Activated B cell treated with CpG ODN at 0.5 μM for 24 hours (primary cell): Measurements from ENCODE around the gene CASP10. TPM values are rescaled to one million over a fixed set of nuclear protein-coding genes. Genes with fewer than 3 reads are reported as not detected.

Experiments
- ATAC-seq: fragments of 200-7000 bp; cut with Tn5 transposase; one replicate; pipeline ENCODE4 v1.10.0; 2021; ENCODE audit warnings: low read depth, mild to moderate bottlenecking, moderate library complexity
- CTCF ChIA-PET: fragments of 350-600 bp; sonication (Branson Sonifier 250); formaldehyde crosslinking; loops from one replicate; lab custom pipeline; 2021; ENCODE audit warnings: antibody characterized with exemption; lab: Charles Lee
- POLR2A ChIA-PET: fragments of 350-600 bp; sonication (Branson Sonifier 250); formaldehyde crosslinking; loops from one replicate; lab custom pipeline; 2021; ENCODE audit warnings: antibody characterized with exemption; lab: Charles Lee
- DNase-seq: peaks from one replicate; pipeline ENCODE4 v3.0.0; 2022
- H3K27ac Mint-ChIP-seq: one replicate; pipeline ENCODE4 v1.8.0; 2020; ENCODE audit warnings: mixed read lengths
- H3K27me3 Mint-ChIP-seq: one replicate; pipeline ENCODE4 v1.8.0; 2021; ENCODE audit warnings: mixed read lengths
- H3K36me3 Mint-ChIP-seq: one replicate; pipeline ENCODE4 v1.8.0; 2021; ENCODE audit warnings: low read depth, mixed read lengths
- H3K4me1 Mint-ChIP-seq: one replicate; pipeline ENCODE4 v1.8.0; 2021; ENCODE audit warnings: mixed read lengths
- H3K4me3 Mint-ChIP-seq: one replicate; pipeline ENCODE4 v1.8.0; 2020; ENCODE audit warnings: mild to moderate bottlenecking, mixed read lengths
- H3K9me3 Mint-ChIP-seq: one replicate; pipeline ENCODE4 v1.8.0; 2020; ENCODE audit warnings: mixed read lengths
- intact Hi-C: fragments of 100-400 bp; cut with micrococcal nuclease; formaldehyde crosslinking; loops from one replicate; pipeline ENCODE4 v1.15.1; 2024
- total RNA-seq: library from RNA; stranded (reverse); gene quantifications from 2 replicates; pipeline ENCODE4 v1.2.3, GENCODE V29; 2022
- TF ChIP-seq, protein P1 (sequence below): fragments of 200-600 bp; IDR thresholded peaks from one replicate; pipeline ENCODE4 v1.8.0; 2022; ENCODE audit warnings: antibody characterized with exemption, mild to moderate bottlenecking

The CASP10 gene
- total RNA-seq, 1 donor from 2014 or later = 13.8 TPM

DNA sequence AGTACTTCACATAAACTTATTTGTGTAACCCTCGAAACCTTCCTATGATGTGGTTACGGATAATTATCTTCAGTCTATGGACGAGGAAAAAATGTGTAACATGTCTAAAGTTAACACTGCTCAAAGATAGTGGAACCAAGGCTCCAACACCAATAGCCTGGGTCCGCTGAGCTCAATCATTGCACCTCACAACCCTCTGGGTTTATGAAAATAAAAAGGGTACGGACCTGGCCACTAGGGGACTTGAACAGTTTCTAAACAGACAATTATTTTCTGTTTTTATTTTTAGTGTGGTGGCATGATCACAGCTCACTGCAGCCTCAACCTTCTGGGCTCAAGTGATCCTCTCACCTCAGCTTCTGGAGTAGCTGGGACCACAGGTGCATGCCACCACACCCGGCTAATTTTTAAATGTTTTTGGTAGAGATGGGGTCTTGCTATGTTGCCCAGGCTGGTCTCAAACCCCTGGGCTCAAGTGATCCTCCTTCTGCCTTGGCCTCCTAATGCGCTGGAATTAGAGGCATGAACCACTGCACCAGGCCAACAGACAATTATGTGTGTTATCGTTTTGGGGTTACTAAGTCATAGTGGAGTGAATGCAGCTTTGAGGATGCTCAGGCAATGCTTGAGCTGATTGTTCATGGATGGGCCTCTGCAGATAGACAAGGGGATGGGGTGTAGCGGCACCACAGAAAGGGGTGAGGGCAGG lies 87.5 kb downstream of the CASP10 start:
- H3K9me3 Mint-ChIP-seq = no peaks in the 10 kb centered on the region
- no peak for ATAC-seq
- H3K27me3 Mint-ChIP-seq = no peaks in the 10 kb centered on the region
- H3K36me3 Mint-ChIP-seq = peaks cover 87% of the 10 kb centered on the region
- intact Hi-C loops = no loop called here
- peaks cover 32% of the 10 kb centered on the region for H3K4me1 Mint-ChIP-seq
- no peak overlapping the region for H3K4me3 Mint-ChIP-seq
- peak overlapping the region; percentile 73 for H3K27ac Mint-ChIP-seq
- CTCF ChIA-PET = interaction anchor here (0.9 to 2.5 kb wide), 4 partner anchors 11 to 93 kb away, joined by 3 to 6 read pairs (median 4); no protein-coding TSS in a partner anchor
- TF ChIP-seq, protein P1, sequence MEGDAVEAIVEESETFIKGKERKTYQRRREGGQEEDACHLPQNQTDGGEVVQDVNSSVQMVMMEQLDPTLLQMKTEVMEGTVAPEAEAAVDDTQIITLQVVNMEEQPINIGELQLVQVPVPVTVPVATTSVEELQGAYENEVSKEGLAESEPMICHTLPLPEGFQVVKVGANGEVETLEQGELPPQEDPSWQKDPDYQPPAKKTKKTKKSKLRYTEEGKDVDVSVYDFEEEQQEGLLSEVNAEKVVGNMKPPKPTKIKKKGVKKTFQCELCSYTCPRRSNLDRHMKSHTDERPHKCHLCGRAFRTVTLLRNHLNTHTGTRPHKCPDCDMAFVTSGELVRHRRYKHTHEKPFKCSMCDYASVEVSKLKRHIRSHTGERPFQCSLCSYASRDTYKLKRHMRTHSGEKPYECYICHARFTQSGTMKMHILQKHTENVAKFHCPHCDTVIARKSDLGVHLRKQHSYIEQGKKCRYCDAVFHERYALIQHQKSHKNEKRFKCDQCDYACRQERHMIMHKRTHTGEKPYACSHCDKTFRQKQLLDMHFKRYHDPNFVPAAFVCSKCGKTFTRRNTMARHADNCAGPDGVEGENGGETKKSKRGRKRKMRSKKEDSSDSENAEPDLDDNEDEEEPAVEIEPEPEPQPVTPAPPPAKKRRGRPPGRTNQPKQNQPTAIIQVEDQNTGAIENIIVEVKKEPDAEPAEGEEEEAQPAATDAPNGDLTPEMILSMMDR = no peak
- POLR2A ChIA-PET = no interaction called here
- no peak for DNase-seq

DNA sequence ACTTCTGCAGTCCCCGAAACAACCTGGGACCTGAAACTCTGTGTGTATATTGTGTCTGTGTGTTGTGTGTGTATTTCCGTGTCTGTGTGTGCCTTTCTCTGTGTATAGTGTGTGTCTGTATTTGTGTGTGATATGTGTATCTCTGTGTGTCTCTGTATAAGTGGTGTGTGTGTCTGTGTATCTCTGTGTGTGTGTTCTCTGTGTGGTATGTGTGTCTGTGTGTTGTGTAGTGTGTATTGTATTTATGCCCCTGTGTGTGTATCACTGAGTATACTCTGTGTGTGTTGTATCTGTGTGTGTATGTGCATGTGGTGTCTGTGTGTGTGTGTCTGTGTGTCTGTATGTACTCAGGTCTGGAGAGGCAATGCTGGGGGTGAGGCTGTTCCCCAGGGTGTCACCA lies 89.0 kb downstream of the CASP10 start:
- peak overlapping the region; percentile 6 for H3K27ac Mint-ChIP-seq
- ATAC-seq (no peak), DNase-seq (no peak)
- H3K36me3 Mint-ChIP-seq = peaks cover 88% of the 10 kb centered on the region
- H3K4me3 Mint-ChIP-seq = no peak overlapping the region
- TF ChIP-seq, protein P1 = no peak
- H3K27me3 Mint-ChIP-seq = no peaks in the 10 kb centered on the region
- intact Hi-C loops = no loop called here
- H3K4me1 Mint-ChIP-seq = peaks cover 17% of the 10 kb centered on the region
- CTCF ChIA-PET = interaction anchor here (1.6 kb wide), 1 partner anchor 92 kb away, joined by 4 read pairs; no protein-coding TSS in a partner anchor
- POLR2A ChIA-PET = no interaction called here
- no peaks in the 10 kb centered on the region for H3K9me3 Mint-ChIP-seq

DNA sequence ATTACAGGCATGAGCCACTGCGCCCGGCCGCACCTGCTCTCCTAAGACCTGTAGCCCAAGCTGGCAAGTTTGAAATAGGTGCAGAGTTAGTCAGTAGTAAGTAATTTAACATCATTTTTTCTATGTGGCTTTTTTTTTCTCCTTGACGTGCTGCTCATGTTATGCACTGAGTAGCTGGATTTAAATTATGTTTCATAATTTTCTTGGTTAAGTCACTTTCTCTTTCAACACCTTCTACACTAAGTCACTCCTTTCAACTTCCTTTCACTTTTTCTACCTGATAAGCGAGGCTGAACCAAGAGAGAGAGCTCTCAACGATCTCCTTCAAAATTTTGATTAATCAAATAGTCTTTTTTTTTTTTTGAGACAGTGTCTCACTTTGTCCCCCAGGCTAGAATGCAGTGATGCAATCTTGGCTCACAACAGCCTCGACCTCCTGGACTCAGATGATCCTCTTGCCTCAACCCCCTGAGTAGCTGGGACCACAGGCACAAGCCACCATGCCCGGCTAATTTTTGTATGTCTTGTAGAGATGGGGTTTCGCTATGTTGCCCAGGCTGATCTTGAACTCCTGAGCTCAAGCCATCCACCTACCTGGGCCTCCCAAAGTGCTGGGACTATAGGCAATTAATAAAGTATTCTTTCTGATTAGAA lies 90.5 kb downstream of the CASP10 start:
- no peaks in the 10 kb centered on the region for H3K9me3 Mint-ChIP-seq
- peaks cover 91% of the 10 kb centered on the region for H3K36me3 Mint-ChIP-seq
- H3K27me3 Mint-ChIP-seq = no peaks in the 10 kb centered on the region
- POLR2A ChIA-PET = interaction anchor here (1.4 kb wide), 1 partner anchor 13 kb away, joined by 4 read pairs; the partner anchor contains the start of gene CASP8
- intact Hi-C loops = no loop called here
- peak overlapping the region; percentile 24 for H3K27ac Mint-ChIP-seq
- ATAC-seq (no peak), DNase-seq (no peak)
- CTCF ChIA-PET = interaction anchor here (1.7 kb wide), 1 partner anchor 9 kb away, joined by 4 read pairs; no protein-coding TSS in a partner anchor
- no peak overlapping the region for H3K4me3 Mint-ChIP-seq
- TF ChIP-seq, protein P1 = no peak
- H3K4me1 Mint-ChIP-seq = peaks cover 12% of the 10 kb centered on the region

DNA sequence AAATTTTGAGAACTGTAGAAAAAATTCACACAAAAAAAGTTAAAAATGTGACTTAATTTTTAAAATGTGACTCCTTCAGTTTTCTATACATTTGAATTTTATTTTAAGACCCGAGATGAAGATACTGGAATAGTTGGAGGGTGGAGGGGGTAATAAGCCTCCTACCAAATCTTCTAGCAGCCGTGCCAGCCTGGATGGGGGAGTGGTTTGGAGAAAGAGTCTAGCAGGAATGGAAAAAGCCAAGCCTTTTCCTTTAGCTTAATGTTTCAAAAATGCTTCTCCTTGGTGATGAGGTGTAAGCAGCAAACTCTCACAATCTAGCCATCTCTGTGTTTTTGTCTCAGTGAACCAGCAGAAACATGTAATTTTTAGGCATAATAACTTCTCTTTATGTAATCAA lies 92.1 kb downstream of the CASP10 start:
- H3K27me3 Mint-ChIP-seq = no peaks in the 10 kb centered on the region
- H3K36me3 Mint-ChIP-seq = peaks cover 90% of the 10 kb centered on the region
- CTCF ChIA-PET = interaction anchor here (1.3 to 1.7 kb wide), 2 partner anchors 10 to 43 kb away, joined by 4 to 5 read pairs; no protein-coding TSS in a partner anchor
- H3K9me3 Mint-ChIP-seq = no peaks in the 10 kb centered on the region
- intact Hi-C loops = loop anchor here (2.0 kb wide), 1 partner anchor 14 kb away; the partner anchor contains the start of gene CASP8
- ATAC-seq = no peak
- POLR2A ChIA-PET = interaction anchor here (0.6 kb wide), 2 partner anchors 8 to 411 kb away, joined by 4 read pairs; no protein-coding TSS in a partner anchor
- no peak for DNase-seq
- no peak overlapping the region for H3K4me3 Mint-ChIP-seq
- H3K4me1 Mint-ChIP-seq = peaks cover 21% of the 10 kb centered on the region
- TF ChIP-seq, protein P1 = no peak
- H3K27ac Mint-ChIP-seq = no peak overlapping the region

DNA sequence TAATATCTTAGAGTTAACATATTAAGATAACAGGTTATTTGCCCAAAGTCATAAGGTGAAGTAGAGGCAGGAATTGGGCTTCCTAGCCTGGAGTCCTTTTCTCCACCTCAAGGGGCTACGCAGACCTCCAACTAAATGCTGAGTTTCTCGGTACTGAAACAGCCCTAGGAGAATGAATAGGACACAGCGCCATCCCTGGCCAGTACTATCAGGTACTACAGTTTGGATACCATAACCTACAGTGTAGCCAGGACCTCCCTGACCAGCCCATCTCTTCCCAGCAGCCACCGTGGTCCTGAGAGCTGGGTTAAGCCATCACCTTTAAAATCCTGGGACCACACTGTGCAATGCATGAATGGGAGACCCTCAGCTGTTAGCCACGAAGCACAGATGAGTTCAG lies 93.0 kb downstream of the CASP10 start:
- DNase-seq (no peak), ATAC-seq (no peak)
- no peaks in the 10 kb centered on the region for H3K9me3 Mint-ChIP-seq
- H3K4me3 Mint-ChIP-seq = no peak overlapping the region
- CTCF ChIA-PET = interaction anchor here (2.0 kb wide), 1 partner anchor 39 kb away, joined by 6 read pairs; no protein-coding TSS in a partner anchor
- TF ChIP-seq, protein P1 = no peak
- intact Hi-C loops = loop anchor here (1.0 to 2.0 kb wide), 2 partner anchors 15 to 40 kb away; partner anchors contain the start of gene CASP8
- H3K27ac Mint-ChIP-seq = no peak overlapping the region
- H3K36me3 Mint-ChIP-seq = peaks cover 88% of the 10 kb centered on the region
- H3K27me3 Mint-ChIP-seq = no peaks in the 10 kb centered on the region
- POLR2A ChIA-PET = no interaction called here
- peaks cover 25% of the 10 kb centered on the region for H3K4me1 Mint-ChIP-seq
